ENCODE data around the gene RXRB. TPM values are rescaled to one million over a fixed set of nuclear protein-coding genes. Genes with fewer than 3 reads are reported as not detected.
A peak's percentile ranks its signal among the peaks of the same experiment; 100 is the strongest.

The RXRB gene
- total and polyA plus RNA-seq, 10 of the 15 experiments (the other 5 are each of a cell fraction or from before 2014, with no cell fraction given), result 0.71 to 35.0 (median 20.4) TPM

DNA sequence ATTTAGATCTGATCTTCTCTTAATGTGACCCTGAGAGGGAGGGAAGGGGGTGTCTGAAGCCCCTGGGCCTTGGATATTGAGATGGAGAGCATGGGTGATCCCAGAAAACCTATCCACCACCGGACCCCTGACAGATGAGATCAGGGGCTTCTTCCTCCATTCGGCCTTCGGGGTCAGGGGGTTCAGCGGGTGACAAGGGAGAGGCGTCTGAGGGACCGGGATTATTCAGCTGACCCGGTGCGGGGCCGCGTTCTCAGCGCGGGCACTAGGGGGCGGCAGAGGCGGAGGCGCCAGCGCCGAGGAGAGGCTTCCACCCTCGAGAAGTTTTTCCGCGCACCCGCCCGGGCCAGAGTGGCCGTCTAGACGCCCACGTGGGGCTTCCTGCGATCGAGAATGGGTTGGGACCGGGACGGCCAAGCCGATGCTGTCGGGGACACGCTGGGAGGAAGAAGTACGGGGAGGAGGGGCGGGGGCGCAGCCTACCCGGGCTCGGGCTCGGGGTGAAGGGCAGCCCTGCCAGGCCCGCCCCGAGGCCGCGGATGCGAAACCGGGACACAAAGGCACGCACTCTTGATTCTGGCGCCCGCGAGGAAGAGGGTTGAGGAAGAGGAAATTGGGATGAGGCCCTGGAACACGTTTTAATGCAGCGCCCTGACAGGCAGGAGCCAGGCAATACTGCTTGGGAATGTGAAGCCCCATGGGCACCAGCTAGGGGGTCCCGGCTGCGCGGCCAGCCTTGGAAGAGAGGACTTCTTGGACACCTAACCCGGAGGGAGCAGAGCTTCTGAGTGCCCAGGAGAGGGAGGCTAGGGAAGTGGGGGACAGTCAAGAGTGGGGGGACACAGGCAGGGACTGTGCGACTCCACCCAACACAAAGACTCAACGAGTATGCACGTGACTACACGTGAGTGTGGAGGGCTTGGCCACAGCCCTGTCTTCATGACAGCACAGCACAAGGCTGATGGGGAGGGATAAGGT lies 38.8 kb downstream of the RXRB start:
- POLR2A ChIA-PET, result interaction anchor here (0.6 to 1.2 kb wide), 2 partner anchors 87 to 220 kb away, joined by 3 read pairs; no protein-coding TSS in a partner anchor
- Histone ChIP-seq H3K36me3 (ENCODE audit: control insufficient read depth in 2 of 2, insufficient read depth in 2 of 2, low read length in 1 of 2) (no peaks in the 10 kb centered on the region), H3K4me2 (ENCODE audit: control insufficient read depth, insufficient read depth) (peak overlapping the region; percentile 95), H3K79me2 (ENCODE audit: control insufficient read depth, insufficient read depth, low read length) (no peaks in the 10 kb centered on the region), H3K9me3 (replicated peaks; ENCODE audit: control insufficient read depth, insufficient read depth, low read length) (no peaks in the 10 kb centered on the region), H2AFZ (ENCODE audit: control insufficient read depth, low read depth, low read length) (peak overlapping the region; percentile 89), H3K9ac (ENCODE audit: control insufficient read depth, insufficient read depth, low read length) (peak overlapping the region; percentile 47; the same call in 1 of the 2 replicates), H4K20me1 (ENCODE audit: control insufficient read depth, insufficient read depth) (no peaks in the 10 kb centered on the region), H3K4me1 (ENCODE audit: control insufficient read depth, insufficient read depth, low read length) (peaks cover 4% of the 10 kb centered on the region), H3K27me3 (replicated peaks in 1 of 2; ENCODE audit: control insufficient read depth in 2 of 2, insufficient read depth in 2 of 2, low read length in 1 of 2) (no peaks in the 10 kb centered on the region), H3K27ac (ENCODE audit: control insufficient read depth, insufficient read depth) (no peak overlapping the region), H3K4me3 (peak overlapping the region; percentile 70; the same call in 1 of the 2 replicates)
- CTCF ChIA-PET, result interaction anchor here (0.5 to 9.5 kb wide), 18 partner anchors 8 to 89 kb away, joined by 3 to 80 read pairs (median 4); partner anchors contain the start of genes HLA-DPA1 and HLA-DPB1
- intact Hi-C loops (cut with micrococcal nuclease; ENCODE audit: unreplicated experiment) (loop anchor here (1.0 kb wide), 2 partner anchors 36 to 87 kb away; no protein-coding TSS in a partner anchor), in situ Hi-C loops (cut with MboI) (no loop called here)
- FAIRE-seq (no peak), DNase-seq (ENCODE audit: low read depth, low spot score) (no peak), ATAC-seq (peak; percentile 96)
- RAD21 ChIA-PET (ENCODE audit: unreplicated experiment), result interaction anchor here (0.6 to 5.3 kb wide), 8 partner anchors 11 to 161 kb away, joined by 3 to 27 read pairs (median 4); no protein-coding TSS in a partner anchor
- no TSS peak for BruUV-seq (replicated peaks)
- 7% methylated on average over 54 of the region's 58 CpGs for WGBS (ENCODE audit: insufficient coverage, insufficient replicate concordance, low lambda C conversion rate, missing lambda C conversion rate)
- SMC1A ChIA-PET (ENCODE audit: uncharacterized antibody, unreplicated experiment), result interaction anchor here (0.7 to 4.3 kb wide), 6 partner anchors 12 to 153 kb away, joined by 3 to 27 read pairs (median 6); no protein-coding TSS in a partner anchor
- TF ChIP-seq NFIC (IDR thresholded peaks at IDR 0.05; ENCODE audit: low read depth, low read length) (no peak), SIN3A (IDR thresholded peaks at IDR 0.05; ENCODE audit: low read depth, low read length) (no peak), BRCA1 (IDR thresholded peaks at IDR 0.05; ENCODE audit: low read depth, low read length) (no peak), SUZ12 (IDR thresholded peaks at IDR 0.05; ENCODE audit: unreplicated experiment) (no peak), RELA (IDR thresholded peaks at IDR 0.05; ENCODE audit: borderline replicate concordance, partially characterized antibody) (no peak), BACH1 (IDR thresholded peaks at IDR 0.05; ENCODE audit: borderline replicate concordance) (peak; percentile 43; the same call in 1 of the 2 replicates), KDM1A (IDR thresholded peaks at IDR 0.05; ENCODE audit: borderline replicate concordance) (no peak)
- TF ChIP-seq, protein P1, sequence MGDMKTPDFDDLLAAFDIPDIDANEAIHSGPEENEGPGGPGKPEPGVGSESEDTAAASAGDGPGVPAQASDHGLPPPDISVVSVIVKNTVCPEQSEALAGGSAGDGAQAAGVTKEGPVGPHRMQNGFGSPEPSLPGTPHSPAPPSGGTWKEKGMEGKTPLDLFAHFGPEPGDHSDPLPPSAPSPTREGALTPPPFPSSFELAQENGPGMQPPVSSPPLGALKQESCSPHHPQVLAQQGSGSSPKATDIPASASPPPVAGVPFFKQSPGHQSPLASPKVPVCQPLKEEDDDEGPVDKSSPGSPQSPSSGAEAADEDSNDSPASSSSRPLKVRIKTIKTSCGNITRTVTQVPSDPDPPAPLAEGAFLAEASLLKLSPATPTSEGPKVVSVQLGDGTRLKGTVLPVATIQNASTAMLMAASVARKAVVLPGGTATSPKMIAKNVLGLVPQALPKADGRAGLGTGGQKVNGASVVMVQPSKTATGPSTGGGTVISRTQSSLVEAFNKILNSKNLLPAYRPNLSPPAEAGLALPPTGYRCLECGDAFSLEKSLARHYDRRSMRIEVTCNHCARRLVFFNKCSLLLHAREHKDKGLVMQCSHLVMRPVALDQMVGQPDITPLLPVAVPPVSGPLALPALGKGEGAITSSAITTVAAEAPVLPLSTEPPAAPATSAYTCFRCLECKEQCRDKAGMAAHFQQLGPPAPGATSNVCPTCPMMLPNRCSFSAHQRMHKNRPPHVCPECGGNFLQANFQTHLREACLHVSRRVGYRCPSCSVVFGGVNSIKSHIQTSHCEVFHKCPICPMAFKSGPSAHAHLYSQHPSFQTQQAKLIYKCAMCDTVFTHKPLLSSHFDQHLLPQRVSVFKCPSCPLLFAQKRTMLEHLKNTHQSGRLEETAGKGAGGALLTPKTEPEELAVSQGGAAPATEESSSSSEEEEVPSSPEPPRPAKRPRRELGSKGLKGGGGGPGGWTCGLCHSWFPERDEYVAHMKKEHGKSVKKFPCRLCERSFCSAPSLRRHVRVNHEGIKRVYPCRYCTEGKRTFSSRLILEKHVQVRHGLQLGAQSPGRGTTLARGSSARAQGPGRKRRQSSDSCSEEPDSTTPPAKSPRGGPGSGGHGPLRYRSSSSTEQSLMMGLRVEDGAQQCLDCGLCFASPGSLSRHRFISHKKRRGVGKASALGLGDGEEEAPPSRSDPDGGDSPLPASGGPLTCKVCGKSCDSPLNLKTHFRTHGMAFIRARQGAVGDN (IDR thresholded peaks at IDR 0.05), result peak; percentile 66; the same call in 1 of the 2 replicates
- TF ChIP-seq, protein P2, sequence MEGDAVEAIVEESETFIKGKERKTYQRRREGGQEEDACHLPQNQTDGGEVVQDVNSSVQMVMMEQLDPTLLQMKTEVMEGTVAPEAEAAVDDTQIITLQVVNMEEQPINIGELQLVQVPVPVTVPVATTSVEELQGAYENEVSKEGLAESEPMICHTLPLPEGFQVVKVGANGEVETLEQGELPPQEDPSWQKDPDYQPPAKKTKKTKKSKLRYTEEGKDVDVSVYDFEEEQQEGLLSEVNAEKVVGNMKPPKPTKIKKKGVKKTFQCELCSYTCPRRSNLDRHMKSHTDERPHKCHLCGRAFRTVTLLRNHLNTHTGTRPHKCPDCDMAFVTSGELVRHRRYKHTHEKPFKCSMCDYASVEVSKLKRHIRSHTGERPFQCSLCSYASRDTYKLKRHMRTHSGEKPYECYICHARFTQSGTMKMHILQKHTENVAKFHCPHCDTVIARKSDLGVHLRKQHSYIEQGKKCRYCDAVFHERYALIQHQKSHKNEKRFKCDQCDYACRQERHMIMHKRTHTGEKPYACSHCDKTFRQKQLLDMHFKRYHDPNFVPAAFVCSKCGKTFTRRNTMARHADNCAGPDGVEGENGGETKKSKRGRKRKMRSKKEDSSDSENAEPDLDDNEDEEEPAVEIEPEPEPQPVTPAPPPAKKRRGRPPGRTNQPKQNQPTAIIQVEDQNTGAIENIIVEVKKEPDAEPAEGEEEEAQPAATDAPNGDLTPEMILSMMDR (IDR thresholded peaks at IDR 0.05 in 2 of 3, conservative IDR thresholded peaks at IDR 0.05 in 1 of 3; ENCODE audit: control insufficient read depth in 2 of 3, extremely low read depth in 1 of 3, insufficient read depth in 1 of 3, low read depth in 3 of 3, low read length in 3 of 3), result peak; percentile 89 to 97 (median 96); a peak in 5 of 6 replicates
- TF ChIP-seq, protein P3, sequence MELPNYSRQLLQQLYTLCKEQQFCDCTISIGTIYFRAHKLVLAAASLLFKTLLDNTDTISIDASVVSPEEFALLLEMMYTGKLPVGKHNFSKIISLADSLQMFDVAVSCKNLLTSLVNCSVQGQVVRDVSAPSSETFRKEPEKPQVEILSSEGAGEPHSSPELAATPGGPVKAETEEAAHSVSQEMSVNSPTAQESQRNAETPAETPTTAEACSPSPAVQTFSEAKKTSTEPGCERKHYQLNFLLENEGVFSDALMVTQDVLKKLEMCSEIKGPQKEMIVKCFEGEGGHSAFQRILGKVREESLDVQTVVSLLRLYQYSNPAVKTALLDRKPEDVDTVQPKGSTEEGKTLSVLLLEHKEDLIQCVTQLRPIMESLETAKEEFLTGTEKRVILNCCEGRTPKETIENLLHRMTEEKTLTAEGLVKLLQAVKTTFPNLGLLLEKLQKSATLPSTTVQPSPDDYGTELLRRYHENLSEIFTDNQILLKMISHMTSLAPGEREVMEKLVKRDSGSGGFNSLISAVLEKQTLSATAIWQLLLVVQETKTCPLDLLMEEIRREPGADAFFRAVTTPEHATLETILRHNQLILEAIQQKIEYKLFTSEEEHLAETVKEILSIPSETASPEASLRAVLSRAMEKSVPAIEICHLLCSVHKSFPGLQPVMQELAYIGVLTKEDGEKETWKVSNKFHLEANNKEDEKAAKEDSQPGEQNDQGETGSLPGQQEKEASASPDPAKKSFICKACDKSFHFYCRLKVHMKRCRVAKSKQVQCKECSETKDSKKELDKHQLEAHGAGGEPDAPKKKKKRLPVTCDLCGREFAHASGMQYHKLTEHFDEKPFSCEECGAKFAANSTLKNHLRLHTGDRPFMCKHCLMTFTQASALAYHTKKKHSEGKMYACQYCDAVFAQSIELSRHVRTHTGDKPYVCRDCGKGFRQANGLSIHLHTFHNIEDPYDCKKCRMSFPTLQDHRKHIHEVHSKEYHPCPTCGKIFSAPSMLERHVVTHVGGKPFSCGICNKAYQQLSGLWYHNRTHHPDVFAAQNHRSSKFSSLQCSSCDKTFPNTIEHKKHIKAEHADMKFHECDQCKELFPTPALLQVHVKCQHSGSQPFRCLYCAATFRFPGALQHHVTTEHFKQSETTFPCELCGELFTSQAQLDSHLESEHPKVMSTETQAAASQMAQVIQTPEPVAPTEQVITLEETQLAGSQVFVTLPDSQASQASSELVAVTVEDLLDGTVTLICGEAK (IDR thresholded peaks at IDR 0.05; ENCODE audit: borderline replicate concordance), result no peak

All from GM12878 (cell line).